22Rv1 (cell line): Measurements from ENCODE around the gene IL4R.

Source experiments
- ZFX ChIP-seq: fragments of 450-650 bp; IDR thresholded peaks from 2 replicates; pipeline ENCODE4 v1.6.1; 2017; ENCODE audit warnings: antibody characterized with exemption, borderline replicate concordance
- TF ChIP-seq, protein P1 (sequence below): fragments of 450-650 bp; IDR thresholded peaks from 2 replicates; pipeline ENCODE4 v1.5.1; 2017; ENCODE audit warnings: mild to moderate bottlenecking

DNA sequence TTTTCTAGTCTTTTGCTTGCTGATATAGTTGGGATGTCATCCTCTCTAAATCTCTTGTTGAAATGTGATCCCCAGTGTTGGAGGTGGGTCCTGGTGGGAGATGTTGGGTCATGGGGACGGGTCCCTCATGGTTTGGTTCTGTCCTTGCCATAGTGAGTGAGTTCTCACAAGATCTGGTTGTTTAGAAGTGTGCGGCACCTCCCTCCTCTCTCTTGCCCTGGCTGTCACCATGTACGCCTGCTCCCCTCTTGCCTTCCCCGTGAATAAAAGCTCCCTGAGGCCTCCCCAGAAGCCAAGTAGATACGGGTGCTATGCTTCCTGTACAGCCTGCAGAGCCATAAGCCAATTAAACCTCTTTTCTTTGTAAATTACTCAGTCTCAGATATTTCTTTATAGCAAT, 15.2 kb downstream of the IL4R start:
- TF ChIP-seq, protein P1, sequence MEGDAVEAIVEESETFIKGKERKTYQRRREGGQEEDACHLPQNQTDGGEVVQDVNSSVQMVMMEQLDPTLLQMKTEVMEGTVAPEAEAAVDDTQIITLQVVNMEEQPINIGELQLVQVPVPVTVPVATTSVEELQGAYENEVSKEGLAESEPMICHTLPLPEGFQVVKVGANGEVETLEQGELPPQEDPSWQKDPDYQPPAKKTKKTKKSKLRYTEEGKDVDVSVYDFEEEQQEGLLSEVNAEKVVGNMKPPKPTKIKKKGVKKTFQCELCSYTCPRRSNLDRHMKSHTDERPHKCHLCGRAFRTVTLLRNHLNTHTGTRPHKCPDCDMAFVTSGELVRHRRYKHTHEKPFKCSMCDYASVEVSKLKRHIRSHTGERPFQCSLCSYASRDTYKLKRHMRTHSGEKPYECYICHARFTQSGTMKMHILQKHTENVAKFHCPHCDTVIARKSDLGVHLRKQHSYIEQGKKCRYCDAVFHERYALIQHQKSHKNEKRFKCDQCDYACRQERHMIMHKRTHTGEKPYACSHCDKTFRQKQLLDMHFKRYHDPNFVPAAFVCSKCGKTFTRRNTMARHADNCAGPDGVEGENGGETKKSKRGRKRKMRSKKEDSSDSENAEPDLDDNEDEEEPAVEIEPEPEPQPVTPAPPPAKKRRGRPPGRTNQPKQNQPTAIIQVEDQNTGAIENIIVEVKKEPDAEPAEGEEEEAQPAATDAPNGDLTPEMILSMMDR = no peak
- TF ChIP-seq ZFX = no peak
